ENCODE measurements around the gene DMP1. TPM values are rescaled to one million over a fixed set of nuclear protein-coding genes. Genes with fewer than 3 reads are reported as not detected.

DMP1 gene
- 0.06 TPM in 1 of 5 replicates, not detected in the others for total RNA-seq (2022; extraction: Qiagen RNA extraction)

GRCh38 chr4:87649980-87650379 lies at the start of gene DMP1:
DMP1 (plus strand) TSS chr4:87650280; CDS start chr4:87656493, 6,213 bp downstream.

GRCh38 chr4:87608229-87608628 lies 41.9 kb upstream of the DMP1 start, which contains the start of gene DSPP:
DSPP (plus strand) TSS chr4:87608529; CDS start chr4:87610909, 2,380 bp downstream.

Other genes with a start within 250 kb of the DMP1 start
- gene NUDT9, start 227.7 kb upstream of the DMP1 start, total RNA-seq (2022; extraction: Qiagen RNA extraction), result 21.8 to 29.7 TPM (median 25.7 TPM) in 5 replicates
- not detected in 5 replicates for gene SPARCL1, start 120.9 kb upstream of the DMP1 start, total RNA-seq (2022; extraction: Qiagen RNA extraction)
- not detected in 5 replicates for gene DSPP, start 41.8 kb upstream of the DMP1 start, total RNA-seq (2022; extraction: Qiagen RNA extraction)
- gene IBSP, start 149.3 kb downstream of the DMP1 start, total RNA-seq (2022; extraction: Qiagen RNA extraction), result not detected in 5 replicates
- not detected in 5 replicates for gene MEPE, start 182.7 kb downstream of the DMP1 start, total RNA-seq (2022; extraction: Qiagen RNA extraction)

Data from A549 treated with Mapracorat at 1 μM for 4 hours (cell line).